ENCODE data around the gene ATP2B2.

The ATP2B2 gene

DNA sequence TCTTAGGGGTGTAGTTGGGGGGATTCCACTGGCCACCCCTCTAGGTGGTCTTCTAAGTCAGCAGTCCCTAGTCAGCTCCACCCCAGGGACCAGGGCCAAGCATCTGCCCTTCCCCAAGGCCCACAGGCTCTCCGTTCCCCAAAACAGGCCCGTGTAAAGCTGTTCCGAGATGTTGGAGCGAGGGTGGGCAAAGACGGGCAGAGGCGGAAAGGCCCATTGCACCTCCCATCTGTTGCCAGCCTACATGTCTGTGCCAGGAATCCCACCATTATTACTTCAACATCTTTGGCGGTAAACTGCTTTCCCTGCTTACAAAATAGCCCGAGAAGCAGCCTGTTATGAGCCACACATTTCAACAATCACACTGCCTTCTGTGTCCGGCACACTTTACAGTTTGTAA, 1.9 kb upstream of the ATP2B2 start:
- TF ChIP-seq ISL1 (CRISPR knock-in tag; IDR thresholded peaks at IDR 0.05) (no peak), RARB (CRISPR knock-in tag; IDR thresholded peaks at IDR 0.05) (no peak), ZNF70 (CRISPR knock-in tag; IDR thresholded peaks at IDR 0.05) (no peak), TOX (CRISPR knock-in tag; IDR thresholded peaks at IDR 0.05; ENCODE audit: borderline replicate concordance) (no peak), OSR1 (CRISPR knock-in tag; IDR thresholded peaks at IDR 0.05) (no peak), ZFP30 (CRISPR knock-in tag; IDR thresholded peaks at IDR 0.05) (no peak), BACH2 (CRISPR knock-in tag; IDR thresholded peaks at IDR 0.05; ENCODE audit: borderline replicate concordance) (no peak), GLIS3 (CRISPR knock-in tag; IDR thresholded peaks at IDR 0.05) (no peak)
- TF ChIP-seq, protein P1, sequence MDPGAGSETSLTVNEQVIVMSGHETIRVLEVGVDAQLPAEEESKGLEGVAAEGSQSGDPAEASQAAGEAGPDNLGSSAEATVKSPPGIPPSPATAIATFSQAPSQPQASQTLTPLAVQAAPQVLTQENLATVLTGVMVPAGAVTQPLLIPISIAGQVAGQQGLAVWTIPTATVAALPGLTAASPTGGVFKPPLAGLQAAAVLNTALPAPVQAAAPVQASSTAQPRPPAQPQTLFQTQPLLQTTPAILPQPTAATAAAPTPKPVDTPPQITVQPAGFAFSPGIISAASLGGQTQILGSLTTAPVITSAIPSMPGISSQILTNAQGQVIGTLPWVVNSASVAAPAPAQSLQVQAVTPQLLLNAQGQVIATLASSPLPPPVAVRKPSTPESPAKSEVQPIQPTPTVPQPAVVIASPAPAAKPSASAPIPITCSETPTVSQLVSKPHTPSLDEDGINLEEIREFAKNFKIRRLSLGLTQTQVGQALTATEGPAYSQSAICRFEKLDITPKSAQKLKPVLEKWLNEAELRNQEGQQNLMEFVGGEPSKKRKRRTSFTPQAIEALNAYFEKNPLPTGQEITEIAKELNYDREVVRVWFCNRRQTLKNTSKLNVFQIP (CRISPR knock-in tag; IDR thresholded peaks at IDR 0.05; ENCODE audit: borderline replicate concordance, low read depth), result no peak

DNA sequence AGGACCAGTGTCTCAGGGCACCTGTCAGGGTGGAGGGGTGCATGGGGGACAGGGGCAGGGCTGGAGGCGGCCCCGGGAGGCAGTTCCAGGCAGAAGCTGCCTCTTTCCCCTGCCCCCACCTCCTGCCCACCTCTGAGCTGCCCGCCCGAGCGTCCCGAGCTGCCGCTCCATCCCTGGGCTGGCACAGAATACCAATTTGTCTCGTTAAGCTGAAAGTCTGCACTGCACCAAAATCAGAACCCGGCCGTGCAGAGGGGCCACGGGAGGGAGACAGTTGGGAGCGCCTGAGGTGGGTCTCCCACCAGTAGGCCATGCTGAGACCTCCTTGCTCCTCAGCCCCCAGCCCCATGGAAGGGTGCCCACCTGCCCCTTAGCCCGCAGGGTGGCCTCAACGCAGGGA, 1.3 kb upstream of the ATP2B2 start:
- no peak for ATAC-seq
- TF ChIP-seq ISL1 (CRISPR knock-in tag; IDR thresholded peaks at IDR 0.05), result no peak
- TF ChIP-seq ARNTL (CRISPR knock-in tag; IDR thresholded peaks at IDR 0.05; ENCODE audit: borderline replicate concordance, low read depth), result no peak
- no peak for TF ChIP-seq BACH2 (CRISPR knock-in tag; IDR thresholded peaks at IDR 0.05; ENCODE audit: borderline replicate concordance)

More for the DNA sequence above, 1.9 kb upstream of the ATP2B2 start:
- no peak for ATAC-seq

DNA sequence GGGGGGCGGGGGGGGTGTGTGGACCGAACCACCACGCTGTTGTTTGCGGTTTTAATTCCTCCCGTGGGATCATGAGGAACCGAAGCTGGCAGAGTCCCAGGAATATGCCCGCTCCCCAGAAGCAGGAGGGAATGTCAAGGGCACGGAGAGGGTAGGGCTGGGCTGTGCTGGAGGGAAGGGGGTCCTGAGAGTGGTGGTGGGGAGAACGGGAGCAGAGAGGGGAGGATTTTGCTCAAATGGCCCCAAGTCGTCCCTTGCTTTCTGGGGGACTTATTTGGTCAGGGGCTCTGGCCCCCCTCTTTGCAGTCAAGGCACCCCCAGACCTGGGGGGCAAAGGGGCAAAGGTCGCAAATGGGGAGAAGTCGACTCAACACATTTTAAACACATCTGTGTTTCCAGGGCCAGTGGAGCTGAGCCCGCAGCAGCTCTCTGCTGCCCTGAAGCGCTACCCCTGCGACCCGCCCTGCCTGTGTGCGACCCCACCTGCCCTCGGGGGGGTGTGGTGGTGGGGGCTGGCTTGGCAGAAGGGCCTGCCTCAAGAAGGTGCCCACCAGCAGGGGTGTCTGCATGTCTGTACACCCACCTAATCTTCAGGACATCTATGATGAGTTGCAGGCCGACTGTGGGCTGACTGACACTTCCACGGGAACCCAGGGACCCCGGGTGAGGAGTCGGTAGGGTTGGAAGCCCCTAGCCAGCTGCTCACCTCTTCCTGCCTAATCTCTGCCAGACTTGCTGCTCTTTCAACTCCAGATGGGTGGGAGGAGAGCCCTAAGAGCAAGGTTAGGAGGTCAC, 602 bp upstream of the ATP2B2 start:
- no peak for ATAC-seq
- no peak for TF ChIP-seq ZFP3 (CRISPR knock-in tag; IDR thresholded peaks at IDR 0.05)
- TF ChIP-seq PPARA (CRISPR knock-in tag; IDR thresholded peaks at IDR 0.05; ENCODE audit: borderline replicate concordance), result no peak
- TF ChIP-seq, protein P2, sequence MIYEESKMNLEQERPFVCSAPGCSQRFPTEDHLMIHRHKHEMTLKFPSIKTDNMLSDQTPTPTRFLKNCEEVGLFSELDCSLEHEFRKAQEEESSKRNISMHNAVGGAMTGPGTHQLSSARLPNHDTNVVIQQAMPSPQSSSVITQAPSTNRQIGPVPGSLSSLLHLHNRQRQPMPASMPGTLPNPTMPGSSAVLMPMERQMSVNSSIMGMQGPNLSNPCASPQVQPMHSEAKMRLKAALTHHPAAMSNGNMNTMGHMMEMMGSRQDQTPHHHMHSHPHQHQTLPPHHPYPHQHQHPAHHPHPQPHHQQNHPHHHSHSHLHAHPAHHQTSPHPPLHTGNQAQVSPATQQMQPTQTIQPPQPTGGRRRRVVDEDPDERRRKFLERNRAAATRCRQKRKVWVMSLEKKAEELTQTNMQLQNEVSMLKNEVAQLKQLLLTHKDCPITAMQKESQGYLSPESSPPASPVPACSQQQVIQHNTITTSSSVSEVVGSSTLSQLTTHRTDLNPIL (CRISPR knock-in tag; IDR thresholded peaks at IDR 0.05; ENCODE audit: low read depth), result no peak
- no peak for TF ChIP-seq OSR1 (CRISPR knock-in tag; IDR thresholded peaks at IDR 0.05)
- no peak for TF ChIP-seq SNAI2 (CRISPR knock-in tag; IDR thresholded peaks at IDR 0.05)
- TF ChIP-seq, protein P3, sequence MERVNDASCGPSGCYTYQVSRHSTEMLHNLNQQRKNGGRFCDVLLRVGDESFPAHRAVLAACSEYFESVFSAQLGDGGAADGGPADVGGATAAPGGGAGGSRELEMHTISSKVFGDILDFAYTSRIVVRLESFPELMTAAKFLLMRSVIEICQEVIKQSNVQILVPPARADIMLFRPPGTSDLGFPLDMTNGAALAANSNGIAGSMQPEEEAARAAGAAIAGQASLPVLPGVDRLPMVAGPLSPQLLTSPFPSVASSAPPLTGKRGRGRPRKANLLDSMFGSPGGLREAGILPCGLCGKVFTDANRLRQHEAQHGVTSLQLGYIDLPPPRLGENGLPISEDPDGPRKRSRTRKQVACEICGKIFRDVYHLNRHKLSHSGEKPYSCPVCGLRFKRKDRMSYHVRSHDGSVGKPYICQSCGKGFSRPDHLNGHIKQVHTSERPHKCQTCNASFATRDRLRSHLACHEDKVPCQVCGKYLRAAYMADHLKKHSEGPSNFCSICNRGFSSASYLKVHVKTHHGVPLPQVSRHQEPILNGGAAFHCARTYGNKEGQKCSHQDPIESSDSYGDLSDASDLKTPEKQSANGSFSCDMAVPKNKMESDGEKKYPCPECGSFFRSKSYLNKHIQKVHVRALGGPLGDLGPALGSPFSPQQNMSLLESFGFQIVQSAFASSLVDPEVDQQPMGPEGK (CRISPR knock-in tag; IDR thresholded peaks at IDR 0.05; ENCODE audit: borderline replicate concordance), result no peak
- no peak for TF ChIP-seq ZNF565 (CRISPR knock-in tag; conservative IDR thresholded peaks at IDR 0.05; ENCODE audit: low read depth)
- no peak for TF ChIP-seq TOX (CRISPR knock-in tag; IDR thresholded peaks at IDR 0.05; ENCODE audit: borderline replicate concordance)
- no peak for TF ChIP-seq ZNF8 (CRISPR knock-in tag; IDR thresholded peaks at IDR 0.05)
- TF ChIP-seq TCF4 (CRISPR knock-in tag; IDR thresholded peaks at IDR 0.05; ENCODE audit: borderline replicate concordance), result no peak
- TF ChIP-seq ZC3H10 (CRISPR knock-in tag; IDR thresholded peaks at IDR 0.05), result no peak
- no peak for TF ChIP-seq ESRRG (CRISPR knock-in tag; IDR thresholded peaks at IDR 0.05)
- TF ChIP-seq BACH2 (CRISPR knock-in tag; IDR thresholded peaks at IDR 0.05; ENCODE audit: borderline replicate concordance), result no peak

DNA sequence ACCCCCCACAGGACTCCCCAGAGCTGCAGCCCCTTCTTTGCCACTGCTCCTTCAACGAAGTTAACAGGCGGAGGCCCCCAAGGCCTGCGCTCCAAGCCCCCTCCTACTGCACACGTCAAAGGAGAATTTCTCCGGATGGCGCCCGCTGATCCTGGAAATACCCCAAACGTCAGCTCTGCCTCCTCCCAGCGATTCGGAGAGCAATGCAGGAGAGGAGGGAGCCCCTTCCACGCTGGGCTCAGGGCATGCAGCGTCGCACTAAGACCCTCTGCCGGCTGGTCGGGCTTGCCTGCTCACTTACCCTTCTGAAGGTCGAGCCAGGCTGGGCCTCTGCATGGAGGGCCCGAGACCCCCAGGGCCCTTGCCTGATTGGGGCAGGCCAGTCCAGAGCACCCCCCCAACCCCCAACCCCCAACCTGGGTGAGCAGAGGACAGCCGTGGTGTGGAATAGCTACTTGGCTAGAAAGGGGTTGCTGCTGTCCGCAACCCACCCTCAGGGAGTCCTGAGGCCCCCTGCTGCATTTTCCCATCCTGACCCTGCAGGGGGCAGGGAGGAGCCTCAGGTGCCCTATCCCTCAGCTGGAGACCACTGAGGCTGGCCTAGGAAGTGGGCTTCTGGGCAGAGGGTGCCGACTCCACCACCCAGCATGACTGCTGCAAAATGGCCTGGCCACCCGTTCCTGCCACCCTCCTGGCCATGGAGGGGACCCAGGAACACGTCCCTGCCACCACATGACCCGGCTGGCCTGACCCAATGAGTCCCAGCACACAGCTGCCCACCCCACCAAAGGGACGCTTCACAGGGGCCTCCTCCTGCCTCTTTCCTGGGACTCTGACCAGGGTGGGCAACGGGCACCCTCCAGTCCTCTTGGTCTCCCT, 976 bp downstream of the ATP2B2 start:
- ATAC-seq, result no peak
- TF ChIP-seq ZNF565 (CRISPR knock-in tag; conservative IDR thresholded peaks at IDR 0.05; ENCODE audit: low read depth) (no peak), ZNF70 (CRISPR knock-in tag; IDR thresholded peaks at IDR 0.05) (no peak), ESRRG (CRISPR knock-in tag; IDR thresholded peaks at IDR 0.05) (no peak), ZFP30 (CRISPR knock-in tag; IDR thresholded peaks at IDR 0.05) (no peak)
- TF ChIP-seq, protein P4, sequence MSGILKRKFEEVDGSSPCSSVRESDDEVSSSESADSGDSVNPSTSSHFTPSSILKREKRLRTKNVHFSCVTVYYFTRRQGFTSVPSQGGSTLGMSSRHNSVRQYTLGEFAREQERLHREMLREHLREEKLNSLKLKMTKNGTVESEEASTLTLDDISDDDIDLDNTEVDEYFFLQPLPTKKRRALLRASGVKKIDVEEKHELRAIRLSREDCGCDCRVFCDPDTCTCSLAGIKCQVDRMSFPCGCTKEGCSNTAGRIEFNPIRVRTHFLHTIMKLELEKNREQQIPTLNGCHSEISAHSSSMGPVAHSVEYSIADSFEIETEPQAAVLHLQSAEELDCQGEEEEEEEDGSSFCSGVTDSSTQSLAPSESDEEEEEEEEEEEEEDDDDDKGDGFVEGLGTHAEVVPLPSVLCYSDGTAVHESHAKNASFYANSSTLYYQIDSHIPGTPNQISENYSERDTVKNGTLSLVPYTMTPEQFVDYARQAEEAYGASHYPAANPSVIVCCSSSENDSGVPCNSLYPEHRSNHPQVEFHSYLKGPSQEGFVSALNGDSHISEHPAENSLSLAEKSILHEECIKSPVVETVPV (CRISPR knock-in tag; IDR thresholded peaks at IDR 0.05), result no peak
- TF ChIP-seq, protein P1 (CRISPR knock-in tag; IDR thresholded peaks at IDR 0.05; ENCODE audit: borderline replicate concordance, low read depth), result no peak
- TF ChIP-seq, protein P5, sequence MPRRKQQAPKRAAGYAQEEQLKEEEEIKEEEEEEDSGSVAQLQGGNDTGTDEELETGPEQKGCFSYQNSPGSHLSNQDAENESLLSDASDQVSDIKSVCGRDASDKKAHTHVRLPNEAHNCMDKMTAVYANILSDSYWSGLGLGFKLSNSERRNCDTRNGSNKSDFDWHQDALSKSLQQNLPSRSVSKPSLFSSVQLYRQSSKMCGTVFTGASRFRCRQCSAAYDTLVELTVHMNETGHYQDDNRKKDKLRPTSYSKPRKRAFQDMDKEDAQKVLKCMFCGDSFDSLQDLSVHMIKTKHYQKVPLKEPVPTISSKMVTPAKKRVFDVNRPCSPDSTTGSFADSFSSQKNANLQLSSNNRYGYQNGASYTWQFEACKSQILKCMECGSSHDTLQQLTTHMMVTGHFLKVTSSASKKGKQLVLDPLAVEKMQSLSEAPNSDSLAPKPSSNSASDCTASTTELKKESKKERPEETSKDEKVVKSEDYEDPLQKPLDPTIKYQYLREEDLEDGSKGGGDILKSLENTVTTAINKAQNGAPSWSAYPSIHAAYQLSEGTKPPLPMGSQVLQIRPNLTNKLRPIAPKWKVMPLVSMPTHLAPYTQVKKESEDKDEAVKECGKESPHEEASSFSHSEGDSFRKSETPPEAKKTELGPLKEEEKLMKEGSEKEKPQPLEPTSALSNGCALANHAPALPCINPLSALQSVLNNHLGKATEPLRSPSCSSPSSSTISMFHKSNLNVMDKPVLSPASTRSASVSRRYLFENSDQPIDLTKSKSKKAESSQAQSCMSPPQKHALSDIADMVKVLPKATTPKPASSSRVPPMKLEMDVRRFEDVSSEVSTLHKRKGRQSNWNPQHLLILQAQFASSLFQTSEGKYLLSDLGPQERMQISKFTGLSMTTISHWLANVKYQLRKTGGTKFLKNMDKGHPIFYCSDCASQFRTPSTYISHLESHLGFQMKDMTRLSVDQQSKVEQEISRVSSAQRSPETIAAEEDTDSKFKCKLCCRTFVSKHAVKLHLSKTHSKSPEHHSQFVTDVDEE (CRISPR knock-in tag; IDR thresholded peaks at IDR 0.05), result no peak

All from SK-N-SH treated with all-trans-retinoic acid at 6 μM for 48 hours (cell line).